Uterus (tissue), 2 donors: ENCODE results near the gene OSCP1.

Experiments used
- POLR2A ChIP-seq, 2 donors: fragments of 450-650 bp; IDR thresholded peaks; one replicate each; pipeline ENCODE4 v1.6.1; 2016; ENCODE audit warnings: antibody characterized with exemption in 2 of 2, mild to moderate bottlenecking in 1 of 2, moderate library complexity in 1 of 2
- TF ChIP-seq, protein P1 (sequence below), 4 experiments: fragments of 200-600 bp in 2 of 4; fragments of 450-650 bp in 2 of 4; sonication (generic) in 2 of 4; IDR thresholded peaks; one replicate each; pipeline ENCODE4 v1.5.1; 2016 to 2019; ENCODE audit warnings: antibody characterized with exemption in 4 of 4, mild to moderate bottlenecking in 2 of 4, moderate library complexity in 1 of 4

DNA sequence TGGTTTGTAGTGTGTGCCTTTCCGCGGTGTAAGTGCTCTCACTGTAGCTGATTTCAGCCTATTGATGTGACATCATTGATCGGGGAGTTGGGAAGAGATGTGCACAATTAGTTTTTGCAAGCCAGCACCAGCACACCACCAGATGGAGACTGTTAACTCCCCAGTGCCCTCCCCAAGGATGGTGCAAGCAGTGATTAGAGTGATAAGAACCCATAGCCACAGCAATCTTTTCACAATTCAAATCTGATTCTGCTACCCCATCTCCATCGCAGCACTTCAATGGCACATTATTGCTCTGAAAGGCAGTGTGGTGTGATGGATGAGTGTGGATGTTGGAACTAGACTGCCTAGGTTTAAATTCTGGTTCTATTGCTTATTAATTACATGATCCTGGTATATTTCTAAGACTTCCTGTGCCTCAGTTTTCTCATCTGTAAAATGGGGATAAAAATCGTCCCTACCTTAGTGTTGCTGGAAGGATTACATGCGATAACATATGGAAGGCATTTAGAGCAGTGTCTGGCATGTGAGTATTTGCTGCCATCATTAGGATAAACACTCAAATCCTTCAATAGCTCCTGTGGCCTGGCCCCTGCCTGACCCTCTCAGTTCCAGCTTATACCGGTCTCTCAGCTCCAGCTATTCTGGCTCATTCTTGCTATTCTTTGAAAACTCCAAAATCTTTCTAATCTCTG lies 25.8 kb upstream of the OSCP1 start:
- TF ChIP-seq, protein P1, sequence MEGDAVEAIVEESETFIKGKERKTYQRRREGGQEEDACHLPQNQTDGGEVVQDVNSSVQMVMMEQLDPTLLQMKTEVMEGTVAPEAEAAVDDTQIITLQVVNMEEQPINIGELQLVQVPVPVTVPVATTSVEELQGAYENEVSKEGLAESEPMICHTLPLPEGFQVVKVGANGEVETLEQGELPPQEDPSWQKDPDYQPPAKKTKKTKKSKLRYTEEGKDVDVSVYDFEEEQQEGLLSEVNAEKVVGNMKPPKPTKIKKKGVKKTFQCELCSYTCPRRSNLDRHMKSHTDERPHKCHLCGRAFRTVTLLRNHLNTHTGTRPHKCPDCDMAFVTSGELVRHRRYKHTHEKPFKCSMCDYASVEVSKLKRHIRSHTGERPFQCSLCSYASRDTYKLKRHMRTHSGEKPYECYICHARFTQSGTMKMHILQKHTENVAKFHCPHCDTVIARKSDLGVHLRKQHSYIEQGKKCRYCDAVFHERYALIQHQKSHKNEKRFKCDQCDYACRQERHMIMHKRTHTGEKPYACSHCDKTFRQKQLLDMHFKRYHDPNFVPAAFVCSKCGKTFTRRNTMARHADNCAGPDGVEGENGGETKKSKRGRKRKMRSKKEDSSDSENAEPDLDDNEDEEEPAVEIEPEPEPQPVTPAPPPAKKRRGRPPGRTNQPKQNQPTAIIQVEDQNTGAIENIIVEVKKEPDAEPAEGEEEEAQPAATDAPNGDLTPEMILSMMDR (IDR thresholded peaks at IDR 0.05): no peak
- TF ChIP-seq POLR2A (IDR thresholded peaks at IDR 0.05): no peak
